Naive thymus-derived CD4-positive, alpha-beta T cell (primary cell): ENCODE measurements around the gene NELFB. TPM values are rescaled to one million over a fixed set of nuclear protein-coding genes. Genes with fewer than 3 reads are reported as not detected.

ENCODE experiments used
- ATAC-seq: fragments of 150-1000 bp; cut with Tn5 transposase; 2 replicates; pipeline ENCODE4 v1.10.0; 2021; ENCODE audit warnings: mild to moderate bottlenecking, moderate library complexity
- CTCF ChIA-PET: fragments of 350-600 bp; sonication (Branson Sonifier 250); formaldehyde crosslinking; loops from one replicate; lab custom pipeline; 2021; ENCODE audit warnings: antibody characterized with exemption; lab: Charles Lee
- POLR2A ChIA-PET: fragments of 350-600 bp; sonication (Branson Sonifier 250); formaldehyde crosslinking; loops from one replicate; lab custom pipeline; 2021; ENCODE audit warnings: antibody characterized with exemption, inconsistent platforms; lab: Charles Lee
- DNase-seq, 9 donors: peaks; one replicate each; pipeline versions ENCODE4 v3.0.0 to v3.0.0-alpha.2; 2020 to 2022; ENCODE audit warnings: mixed read lengths in 1 of 9
- H3K27ac ChIP-seq: one replicate; pipeline ENCODE4 v1.7.0; 2013; ENCODE audit warnings: mild to moderate bottlenecking, low read depth, low read length, moderate library complexity
- H3K27me3 ChIP-seq, 2 donors: one replicate each; pipeline ENCODE4 v1.7.0; 2013; ENCODE audit warnings: low read length in 2 of 2, mild to moderate bottlenecking in 2 of 2, moderate library complexity in 2 of 2; ENCODE audit not compliant: control insufficient read depth in 2 of 2, insufficient read depth in 2 of 2
- H3K36me3 ChIP-seq, 3 experiments: 1 replicate in 2 of 3; 2 replicates in 1 of 3; pipeline ENCODE4 v1.7.0; 2013; ENCODE audit warnings: low read length in 3 of 3, mild to moderate bottlenecking in 3 of 3, moderate library complexity in 1 of 3; ENCODE audit not compliant: insufficient read depth in 3 of 3, control insufficient read depth in 2 of 3
- H3K4me1 ChIP-seq, 2 donors: one replicate each; pipeline ENCODE4 v1.7.0; 2013; ENCODE audit warnings: low read length in 2 of 2, mild to moderate bottlenecking in 2 of 2, moderate library complexity in 1 of 2; ENCODE audit not compliant: control insufficient read depth in 2 of 2, insufficient read depth in 2 of 2
- H3K4me3 ChIP-seq: 2 replicates; pipeline ENCODE4 v1.7.0; 2013; ENCODE audit warnings: mild to moderate bottlenecking, low read length
- H3K9me3 ChIP-seq, 3 experiments: 1 replicate in 2 of 3; 2 replicates in 1 of 3; pipeline ENCODE4 v1.7.0; 2013; ENCODE audit warnings: low read length in 3 of 3; ENCODE audit not compliant: control insufficient read depth in 2 of 3
- H3K27ac Mint-ChIP-seq, 9 donors: one replicate each; pipeline ENCODE4 v1.8.0; 2020 to 2022; ENCODE audit warnings: mixed read lengths in 9 of 9, mild to moderate bottlenecking in 8 of 9, moderate library complexity in 5 of 9, inconsistent platforms in 2 of 9
- H3K27me3 Mint-ChIP-seq, 5 donors: one replicate each; pipeline ENCODE4 v1.8.0; 2021 to 2022; ENCODE audit warnings: mixed read lengths in 5 of 5, mild to moderate bottlenecking in 1 of 5
- H3K36me3 Mint-ChIP-seq, 5 donors: one replicate each; pipeline ENCODE4 v1.8.0; 2020 to 2022; ENCODE audit warnings: mixed read lengths in 5 of 5, mild to moderate bottlenecking in 3 of 5, inconsistent platforms in 1 of 5
- H3K4me1 Mint-ChIP-seq, 7 donors: one replicate each; pipeline ENCODE4 v1.8.0; 2020 to 2022; ENCODE audit warnings: mixed read lengths in 7 of 7, mild to moderate bottlenecking in 3 of 7, inconsistent platforms in 1 of 7
- H3K4me3 Mint-ChIP-seq, 10 donors: one replicate each; pipeline ENCODE4 v1.8.0; 2020 to 2022; ENCODE audit warnings: mild to moderate bottlenecking in 10 of 10, mixed read lengths in 10 of 10, moderate library complexity in 6 of 10, inconsistent platforms in 2 of 10
- H3K9me3 Mint-ChIP-seq, 11 donors: one replicate each; pipeline ENCODE4 v1.8.0; 2020 to 2022; ENCODE audit warnings: mixed read lengths in 11 of 11, mild to moderate bottlenecking in 4 of 11, inconsistent platforms in 1 of 11, moderate library complexity in 1 of 11
- intact Hi-C, 2 donors: fragments of 100-400 bp; cut with micrococcal nuclease; formaldehyde crosslinking; loops; one replicate each; pipeline ENCODE4 v1.15.1; 2023
- polyA plus RNA-seq, 2 donors: library from polyadenylated mRNA; unstranded; fragments of 300-500 nt; fragmentation: Illumina TruSeq; gene quantifications; one replicate each; pipeline ENCODE4 v1.2.3, GENCODE V29; 2021
- total RNA-seq, 6 experiments: library from RNA in 5 of 6; stranded (reverse) in 5 of 6; gene quantifications; 1 replicate in 5 of 6; 2 replicates in 1 of 6; pipeline ENCODE4 v1.2.3 and lab custom pipeline; 2021 to 2026

Gene NELFB
- total and polyA plus RNA-seq, 7 experiments from 2014 or later, result 22.9 to 64.2 (median 38.9) TPM

DNA sequence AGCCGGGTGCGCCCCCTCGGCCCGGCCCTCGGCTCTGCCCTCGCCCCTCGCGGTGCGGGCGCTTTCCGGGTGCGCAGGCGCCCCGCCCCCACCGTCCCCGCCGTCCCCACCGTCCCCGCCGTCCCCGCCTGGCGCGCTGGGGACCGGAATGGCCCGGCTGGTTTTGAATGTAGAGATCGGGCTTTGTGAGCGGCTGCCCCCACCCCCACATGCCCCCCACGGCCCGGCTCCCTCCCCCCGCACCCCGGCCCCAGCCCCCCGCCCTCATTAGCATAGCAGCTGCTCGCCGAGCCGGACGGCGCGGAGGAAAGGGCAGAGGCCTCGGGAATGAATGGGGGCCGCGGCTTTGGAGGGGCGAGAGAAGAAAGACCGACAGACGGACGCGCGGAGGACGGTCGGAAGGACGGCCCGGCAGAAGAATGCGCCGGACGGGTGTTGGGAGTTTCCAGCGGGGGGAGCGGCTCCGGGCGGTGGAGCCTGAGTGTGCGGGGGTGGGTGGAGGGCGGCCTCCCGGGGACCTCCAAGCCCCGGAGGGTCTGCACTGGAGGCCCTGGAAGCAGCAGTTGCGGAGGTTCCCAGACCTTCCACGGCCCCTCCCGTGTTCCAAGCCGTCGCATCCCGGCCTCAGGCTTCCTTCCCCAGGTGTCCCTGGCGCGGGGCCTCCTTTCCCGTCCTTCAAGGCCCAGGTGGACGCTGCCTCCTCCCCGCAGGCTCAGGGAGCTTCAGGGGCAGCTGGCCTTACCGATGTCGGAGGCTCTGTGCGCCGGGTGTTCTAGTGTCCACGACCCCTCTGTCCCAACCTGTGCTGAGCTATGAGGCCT is 40.9 kb downstream of the NELFB start:
- H3K4me3 ChIP-seq, result no peak overlapping the region
- POLR2A ChIA-PET, result no interaction called here
- CTCF ChIA-PET, result interaction anchor here (1.0 to 1.2 kb wide), 3 partner anchors 13 to 108 kb away, joined by 3 to 5 read pairs (median 3); partner anchors contain the start of gene RNF224
- Mint-ChIP-seq H3K4me1 (peaks cover 0 to 20% (median 13%) of the 10 kb centered on the region in 7 donors), H3K36me3 (no peaks in the 10 kb centered on the region), H3K9me3 (no peaks in the 10 kb centered on the region), H3K27me3 (peaks cover 22 to 50% (median 31%) of the 10 kb centered on the region in 5 donors), H3K4me3 (peak overlapping the region; percentile 32 to 86 (median 71)), H3K27ac (peak overlapping the region in 1 of 9 donors; percentile 50)
- H3K9me3 ChIP-seq, result no peaks in the 10 kb centered on the region
- H3K36me3 ChIP-seq, result no peaks in the 10 kb centered on the region
- DNase-seq (no peak), ATAC-seq (no peak)
- intact Hi-C loops, result loop anchor here (1.0 to 2.0 kb wide), 3 partner anchors 111 to 149 kb away; no protein-coding TSS in a partner anchor
- H3K4me1 ChIP-seq, result peaks cover 7 to 12% of the 10 kb centered on the region in 2 donors
- peaks cover 15 to 30% of the 10 kb centered on the region in 2 donors for H3K27me3 ChIP-seq
- H3K27ac ChIP-seq, result no peak overlapping the region

DNA sequence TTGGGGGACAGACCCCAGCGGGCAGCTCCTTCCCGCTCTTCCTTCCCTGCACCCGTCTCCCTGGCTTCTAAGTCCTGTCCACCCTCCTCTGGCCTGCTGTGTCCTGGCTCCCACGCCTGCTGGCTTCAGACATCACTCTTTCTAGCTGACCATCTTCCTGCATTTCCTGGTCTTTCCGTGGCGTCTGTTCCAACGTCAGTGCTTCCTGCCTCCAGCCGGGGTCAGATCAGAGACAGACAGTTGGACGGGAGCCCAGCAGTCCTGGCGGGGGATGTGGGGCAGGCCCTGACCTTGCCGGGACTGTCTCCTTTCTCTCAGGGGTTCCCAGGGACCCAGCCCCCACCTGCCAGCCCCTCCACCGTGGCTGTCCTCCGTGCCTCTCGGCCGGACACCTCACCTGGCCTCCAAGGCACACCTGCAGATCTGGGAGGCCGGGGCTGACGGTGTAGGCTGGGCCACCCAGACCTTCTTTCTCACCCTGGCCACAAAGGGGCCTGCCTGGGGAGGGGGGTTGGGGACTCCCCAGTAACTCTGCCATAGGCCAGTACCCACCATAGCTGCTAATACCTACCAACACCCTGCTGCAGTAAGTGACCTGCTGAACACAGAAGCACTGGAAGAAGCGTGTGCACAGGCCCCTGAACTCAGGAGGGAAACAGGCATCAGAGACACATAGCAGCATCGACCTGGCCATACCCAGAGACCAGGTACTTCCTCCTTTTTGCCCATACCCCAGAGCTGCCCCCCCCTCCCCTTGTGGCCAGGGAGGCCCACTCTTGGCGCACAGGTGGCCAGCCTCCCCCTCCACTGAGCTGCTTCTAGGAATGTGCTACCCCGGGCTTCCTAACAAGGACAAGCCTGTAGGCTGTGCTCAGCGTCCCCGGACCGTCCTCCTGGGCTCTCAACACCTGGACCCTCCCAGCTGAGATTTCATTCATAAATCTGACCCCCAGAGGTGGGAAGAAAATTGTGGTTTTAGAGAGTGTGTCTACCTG is 41.8 kb downstream of the NELFB start:
- ATAC-seq (no peak), DNase-seq (no peak)
- Mint-ChIP-seq H3K27ac (peak overlapping the region in 1 of 9 donors; percentile 50), H3K4me1 (peaks cover 0 to 20% (median 13%) of the 10 kb centered on the region in 7 donors), H3K36me3 (no peaks in the 10 kb centered on the region), H3K27me3 (peaks cover 22 to 53% (median 31%) of the 10 kb centered on the region in 5 donors), H3K4me3 (peak overlapping the region; percentile 32 to 86 (median 71)), H3K9me3 (no peaks in the 10 kb centered on the region)
- intact Hi-C loops, result no loop called here
- Histone ChIP-seq H3K27ac (no peak overlapping the region), H3K9me3 (no peaks in the 10 kb centered on the region), H3K27me3 (peaks cover 15 to 30% of the 10 kb centered on the region in 2 donors), H3K4me1 (peaks cover 7 to 12% of the 10 kb centered on the region in 2 donors), H3K4me3 (no peak overlapping the region), H3K36me3 (no peaks in the 10 kb centered on the region)
- ChIA-PET CTCF (interaction anchor here (1.0 to 1.2 kb wide), 3 partner anchors 12 to 107 kb away, joined by 3 to 5 read pairs (median 3); partner anchors contain the start of gene RNF224), POLR2A (interaction anchor here (0.6 kb wide), 2 partner anchors 60 to 366 kb away, joined by 3 to 6 read pairs; no protein-coding TSS in a partner anchor)

DNA sequence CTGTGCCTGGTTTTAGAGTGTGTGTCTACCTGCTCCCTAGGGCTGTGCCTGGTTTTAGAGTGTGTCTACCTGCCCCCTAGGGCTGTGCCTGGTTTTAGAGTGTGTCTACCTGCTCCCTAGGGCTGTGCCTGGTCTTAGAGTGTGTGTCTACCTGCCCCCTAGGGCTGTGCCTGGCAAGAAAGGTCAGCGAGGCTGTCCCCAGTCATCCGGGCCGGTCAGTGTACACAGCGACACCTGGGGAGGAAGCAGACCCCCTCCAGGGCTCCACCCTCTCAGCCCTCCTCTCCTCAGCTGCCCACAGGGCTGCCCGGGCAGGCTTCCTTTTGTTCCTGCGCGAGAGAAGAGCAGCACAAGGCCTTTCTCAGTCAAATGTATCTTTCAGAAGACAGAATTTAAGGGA is 42.8 kb downstream of the NELFB start:
- H3K4me3 Mint-ChIP-seq, result peak overlapping the region in 1 of 10 donors; percentile 12
- no peak for ATAC-seq
- no peak overlapping the region for H3K27ac Mint-ChIP-seq
- Histone ChIP-seq H3K27me3 (peaks cover 15 to 30% of the 10 kb centered on the region in 2 donors), H3K4me1 (peaks cover 7 to 12% of the 10 kb centered on the region in 2 donors), H3K9me3 (no peaks in the 10 kb centered on the region), H3K36me3 (no peaks in the 10 kb centered on the region), H3K27ac (no peak overlapping the region), H3K4me3 (no peak overlapping the region)
- ChIA-PET POLR2A (no interaction called here), CTCF (no interaction called here)
- no peak for DNase-seq
- H3K36me3 Mint-ChIP-seq, result no peaks in the 10 kb centered on the region
- intact Hi-C loops, result no loop called here
- H3K4me1 Mint-ChIP-seq, result peaks cover 0 to 20% (median 13%) of the 10 kb centered on the region in 7 donors
- H3K27me3 Mint-ChIP-seq, result peaks cover 22 to 53% (median 31%) of the 10 kb centered on the region in 5 donors
- no peaks in the 10 kb centered on the region for H3K9me3 Mint-ChIP-seq

DNA sequence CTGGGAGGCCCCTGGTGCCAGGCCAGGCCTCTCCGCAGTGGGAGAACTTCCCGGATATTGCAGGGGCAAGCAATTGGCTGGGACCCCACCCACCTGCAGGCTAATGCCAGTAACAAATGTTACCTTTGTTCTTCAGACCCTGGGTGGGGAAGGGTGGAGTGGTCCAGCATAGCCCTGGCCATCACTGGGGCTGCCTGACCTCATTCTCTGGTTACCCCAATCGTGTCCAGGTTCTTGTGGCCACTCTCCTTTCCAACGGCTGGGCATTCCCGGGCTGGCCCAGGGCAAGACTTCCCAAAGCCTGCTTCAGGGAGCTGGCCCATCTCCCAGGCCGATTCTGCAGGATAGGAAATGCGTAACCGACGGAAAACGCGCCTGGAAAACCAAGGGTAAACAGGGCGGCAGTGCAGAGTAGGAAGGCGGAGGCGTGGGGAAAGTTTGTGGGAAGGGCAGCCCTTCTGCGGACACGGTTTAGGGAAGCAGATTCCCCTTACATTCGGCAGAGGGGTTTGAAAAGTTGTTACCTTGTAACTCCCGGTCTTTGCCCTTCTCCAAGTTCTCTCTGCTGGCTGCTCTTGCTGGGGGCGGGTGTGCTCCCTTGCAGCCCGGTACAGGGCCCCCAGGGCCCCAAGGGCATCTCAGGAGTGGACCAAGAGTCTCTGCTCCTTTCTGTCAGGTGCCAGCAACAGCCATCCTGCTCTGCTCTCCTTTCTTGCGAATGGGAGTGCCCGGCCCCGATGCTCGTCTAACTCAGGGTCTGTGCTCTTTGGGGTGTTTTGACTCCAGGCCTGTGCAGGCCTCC is 43.5 kb downstream of the NELFB start:
- Mint-ChIP-seq H3K27me3 (peaks cover 18 to 49% (median 25%) of the 10 kb centered on the region in 5 donors), H3K36me3 (no peaks in the 10 kb centered on the region), H3K27ac (no peak overlapping the region), H3K4me3 (peak overlapping the region in 1 of 10 donors; percentile 12), H3K9me3 (no peaks in the 10 kb centered on the region), H3K4me1 (peaks cover 0 to 20% (median 13%) of the 10 kb centered on the region in 7 donors)
- Histone ChIP-seq H3K27me3 (peaks cover 15 to 30% of the 10 kb centered on the region in 2 donors), H3K36me3 (no peaks in the 10 kb centered on the region), H3K9me3 (no peaks in the 10 kb centered on the region), H3K4me3 (no peak overlapping the region), H3K4me1 (peaks cover 7 to 12% of the 10 kb centered on the region in 2 donors), H3K27ac (no peak overlapping the region)
- ATAC-seq (no peak), DNase-seq (no peak)
- CTCF ChIA-PET, result no interaction called here
- POLR2A ChIA-PET, result no interaction called here
- intact Hi-C loops, result no loop called here

DNA sequence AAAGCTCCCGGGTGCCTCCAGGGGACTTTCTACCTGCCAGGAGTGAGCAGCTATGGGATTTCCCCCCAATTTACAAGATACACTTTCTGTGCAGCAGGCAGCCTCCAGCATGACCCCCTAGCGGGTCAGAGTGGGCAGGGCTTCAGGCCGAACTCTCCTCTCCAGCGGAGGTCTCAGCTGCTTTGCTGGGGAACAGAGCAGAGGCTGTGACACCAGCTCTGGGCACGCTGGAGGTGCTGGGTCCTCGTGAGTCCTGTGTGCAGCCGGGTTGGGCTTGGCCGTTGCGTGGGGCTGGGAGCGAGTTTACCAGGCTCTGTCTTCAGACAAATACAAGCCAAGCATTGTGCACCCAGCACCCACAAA is 44.1 kb downstream of the NELFB start:
- ChIA-PET POLR2A (no interaction called here), CTCF (no interaction called here)
- Histone ChIP-seq H3K4me1 (peaks cover 7 to 12% of the 10 kb centered on the region in 2 donors), H3K9me3 (no peaks in the 10 kb centered on the region), H3K36me3 (no peaks in the 10 kb centered on the region), H3K4me3 (no peak overlapping the region), H3K27me3 (peaks cover 15 to 24% of the 10 kb centered on the region in 2 donors), H3K27ac (no peak overlapping the region)
- no peak overlapping the region for H3K27ac Mint-ChIP-seq
- peaks cover 0 to 20% (median 13%) of the 10 kb centered on the region in 7 donors for H3K4me1 Mint-ChIP-seq
- no peak for DNase-seq
- intact Hi-C loops, result no loop called here
- no peak for ATAC-seq
- H3K36me3 Mint-ChIP-seq, result no peaks in the 10 kb centered on the region
- H3K27me3 Mint-ChIP-seq, result peaks cover 13 to 46% (median 20%) of the 10 kb centered on the region in 5 donors
- no peaks in the 10 kb centered on the region for H3K9me3 Mint-ChIP-seq
- H3K4me3 Mint-ChIP-seq, result no peak overlapping the region
